ENCODE results near the gene QSER1. TPM values are rescaled to one million over a fixed set of nuclear protein-coding genes. Genes with fewer than 3 reads are reported as not detected.

Gene QSER1
- total and polyA plus RNA-seq, 10 of the 15 experiments (the other 5 are each of a cell fraction or from before 2014, with no cell fraction given) = 2.1 to 15.0 (median 9.4) TPM

DNA sequence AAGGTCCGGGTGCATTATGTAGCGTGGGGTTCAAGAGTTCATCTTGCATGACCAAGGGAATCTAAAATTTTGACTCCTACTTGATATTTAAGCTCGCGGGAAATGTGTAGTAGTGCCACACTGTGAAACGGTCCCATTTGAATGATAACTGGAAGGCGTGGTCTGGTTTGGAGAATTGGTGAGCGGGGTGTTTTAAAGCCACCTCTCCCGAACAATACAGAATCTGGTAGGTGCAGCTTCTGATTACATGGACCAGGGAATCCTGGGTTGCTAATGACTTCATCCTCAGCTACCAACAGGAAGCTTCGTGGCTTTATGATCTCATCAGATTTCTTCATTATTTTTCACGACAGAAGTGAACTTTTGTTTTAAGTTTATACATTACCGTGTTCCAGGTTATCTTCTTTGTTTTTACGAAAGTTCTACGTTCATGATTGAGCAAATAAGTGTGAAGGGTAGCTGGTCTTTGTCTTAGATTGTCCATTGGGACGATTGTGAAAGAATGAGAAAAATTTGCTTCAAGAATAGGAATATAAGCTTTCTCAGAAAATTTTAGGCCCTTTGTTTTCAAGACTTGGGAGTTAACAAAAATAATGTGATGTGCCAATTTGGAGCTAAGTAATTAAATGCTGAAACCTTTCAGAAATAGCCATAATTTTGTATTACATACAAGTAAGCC, 1.7 kb downstream of the QSER1 start:
- H3K79me2 ChIP-seq (ENCODE audit: control insufficient read depth, insufficient read depth, low read length) = peaks cover 61% of the 10 kb centered on the region
- FAIRE-seq = peak; percentile 64
- no TSS peak for BruUV-seq (replicated peaks)
- intact Hi-C loops (cut with micrococcal nuclease; ENCODE audit: unreplicated experiment) (loop anchor here (5.0 to 10.0 kb wide), 2 partner anchors 67 to 361 kb away; partner anchors contain the start of genes HIPK3 and PRRG4), in situ Hi-C loops (cut with MboI) (no loop called here)
- TF ChIP-seq TAF1 (IDR thresholded peaks at IDR 0.05; ENCODE audit: borderline replicate concordance, low read depth, low read length) (0 out of 2 replicates have a peak, but pooled peaks have one; percentile 27), CBFB (IDR thresholded peaks at IDR 0.05; ENCODE audit: low read depth) (no peak), E2F4 (IDR thresholded peaks at IDR 0.05; ENCODE audit: low read depth, low read length) (peak; percentile 39; the same call in 1 of the 2 replicates), PML (IDR thresholded peaks at IDR 0.05; ENCODE audit: low read length) (0 out of 2 replicates have a peak, but pooled peaks have one; percentile 32), BRCA1 (IDR thresholded peaks at IDR 0.05; ENCODE audit: low read depth, low read length) (no peak), CREB1 (IDR thresholded peaks at IDR 0.05; ENCODE audit: low read depth) (peak; percentile 83), ZZZ3 (IDR thresholded peaks at IDR 0.05; ENCODE audit: control insufficient read depth, insufficient read length, low read depth) (no peak), NFIC (IDR thresholded peaks at IDR 0.05; ENCODE audit: low read depth, low read length) (no peak), POU2F2 (IDR thresholded peaks at IDR 0.05; ENCODE audit: borderline replicate concordance, low read depth, low read length) (no peak), JUNB (IDR thresholded peaks at IDR 0.05) (0 out of 2 replicates have a peak, but pooled peaks have one; percentile 14), USF1 (IDR thresholded peaks at IDR 0.05; ENCODE audit: borderline replicate concordance, extremely low read length, insufficient read depth, low read depth, low read length) (no peak), ATF7 (IDR thresholded peaks at IDR 0.05; ENCODE audit: low read depth) (peak; percentile 88), SIX5 (IDR thresholded peaks at IDR 0.05; ENCODE audit: low read depth, low read length, severe bottlenecking) (no peak), MXI1 (IDR thresholded peaks at IDR 0.05; ENCODE audit: low read depth, low read length) (0 out of 2 replicates have a peak, but pooled peaks have one; percentile 21), RUNX3 (IDR thresholded peaks at IDR 0.05; ENCODE audit: low read length) (0 out of 2 replicates have a peak, but pooled peaks have one; percentile 10), NFYB (IDR thresholded peaks at IDR 0.05; ENCODE audit: insufficient read depth, low read depth, low read length) (0 out of 2 replicates have a peak, but pooled peaks have one; percentile 19)
- TF ChIP-seq, protein P1, sequence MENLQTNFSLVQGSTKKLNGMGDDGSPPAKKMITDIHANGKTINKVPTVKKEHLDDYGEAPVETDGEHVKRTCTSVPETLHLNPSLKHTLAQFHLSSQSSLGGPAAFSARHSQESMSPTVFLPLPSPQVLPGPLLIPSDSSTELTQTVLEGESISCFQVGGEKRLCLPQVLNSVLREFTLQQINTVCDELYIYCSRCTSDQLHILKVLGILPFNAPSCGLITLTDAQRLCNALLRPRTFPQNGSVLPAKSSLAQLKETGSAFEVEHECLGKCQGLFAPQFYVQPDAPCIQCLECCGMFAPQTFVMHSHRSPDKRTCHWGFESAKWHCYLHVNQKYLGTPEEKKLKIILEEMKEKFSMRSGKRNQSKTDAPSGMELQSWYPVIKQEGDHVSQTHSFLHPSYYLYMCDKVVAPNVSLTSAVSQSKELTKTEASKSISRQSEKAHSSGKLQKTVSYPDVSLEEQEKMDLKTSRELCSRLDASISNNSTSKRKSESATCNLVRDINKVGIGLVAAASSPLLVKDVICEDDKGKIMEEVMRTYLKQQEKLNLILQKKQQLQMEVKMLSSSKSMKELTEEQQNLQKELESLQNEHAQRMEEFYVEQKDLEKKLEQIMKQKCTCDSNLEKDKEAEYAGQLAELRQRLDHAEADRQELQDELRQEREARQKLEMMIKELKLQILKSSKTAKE (IDR thresholded peaks at IDR 0.05; ENCODE audit: low read depth, poor library complexity, severe bottlenecking) = no peak
- TF ChIP-seq, protein P2, sequence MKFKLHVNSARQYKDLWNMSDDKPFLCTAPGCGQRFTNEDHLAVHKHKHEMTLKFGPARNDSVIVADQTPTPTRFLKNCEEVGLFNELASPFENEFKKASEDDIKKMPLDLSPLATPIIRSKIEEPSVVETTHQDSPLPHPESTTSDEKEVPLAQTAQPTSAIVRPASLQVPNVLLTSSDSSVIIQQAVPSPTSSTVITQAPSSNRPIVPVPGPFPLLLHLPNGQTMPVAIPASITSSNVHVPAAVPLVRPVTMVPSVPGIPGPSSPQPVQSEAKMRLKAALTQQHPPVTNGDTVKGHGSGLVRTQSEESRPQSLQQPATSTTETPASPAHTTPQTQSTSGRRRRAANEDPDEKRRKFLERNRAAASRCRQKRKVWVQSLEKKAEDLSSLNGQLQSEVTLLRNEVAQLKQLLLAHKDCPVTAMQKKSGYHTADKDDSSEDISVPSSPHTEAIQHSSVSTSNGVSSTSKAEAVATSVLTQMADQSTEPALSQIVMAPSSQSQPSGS (IDR thresholded peaks at IDR 0.05; ENCODE audit: low read length) = peak; percentile 39; the same call in 1 of the 2 replicates
- ChIA-PET POLR2A (interaction anchor here (0.7 to 1.4 kb wide), 4 partner anchors 23 to 169 kb away, joined by 4 read pairs; no protein-coding TSS in a partner anchor), CTCF (interaction anchor here (0.7 to 6.3 kb wide), 17 partner anchors 8 to 266 kb away, joined by 3 to 41 read pairs (median 4); no protein-coding TSS in a partner anchor), SMC1A (ENCODE audit: uncharacterized antibody, unreplicated experiment) (interaction anchor here (0.5 to 7.4 kb wide), 22 partner anchors 8 to 368 kb away, joined by 3 to 47 read pairs (median 5); no protein-coding TSS in a partner anchor), RAD21 (ENCODE audit: unreplicated experiment) (interaction anchor here (0.7 to 5.0 kb wide), 11 partner anchors 42 to 170 kb away, joined by 3 to 27 read pairs (median 4); partner anchors contain the start of gene PRRG4)
- H3K4me3 ChIP-seq = peak overlapping the region; percentile 91
- peak overlapping the region; percentile 87 for H3K27ac ChIP-seq (ENCODE audit: control insufficient read depth, insufficient read depth)
- H3K9ac ChIP-seq (ENCODE audit: control insufficient read depth, insufficient read depth, low read length) = peak overlapping the region; percentile 92
- DNase-seq (ENCODE audit: low read depth, low spot score) = peak; percentile 39
- H3K27me3 ChIP-seq (replicated peaks in 1 of 2; ENCODE audit: control insufficient read depth in 2 of 2, insufficient read depth in 2 of 2, low read length in 1 of 2) = no peaks in the 10 kb centered on the region
- peak; percentile 57 for ATAC-seq
- peak overlapping the region; percentile 73 for H3K4me2 ChIP-seq (ENCODE audit: control insufficient read depth, insufficient read depth)
- WGBS (ENCODE audit: insufficient coverage, insufficient replicate concordance, low lambda C conversion rate, missing lambda C conversion rate) = 1% methylated on average over 14 of the region's 14 CpGs
- H3K36me3 ChIP-seq (ENCODE audit: control insufficient read depth in 2 of 2, insufficient read depth in 2 of 2, low read length in 1 of 2) = no peaks in the 10 kb centered on the region
- H4K20me1 ChIP-seq (ENCODE audit: control insufficient read depth, insufficient read depth) = no peaks in the 10 kb centered on the region
- peak overlapping the region; percentile 57 for H2AFZ ChIP-seq (ENCODE audit: control insufficient read depth, low read depth, low read length)
- H3K4me1 ChIP-seq (ENCODE audit: control insufficient read depth, insufficient read depth, low read length) = peaks cover 14% of the 10 kb centered on the region
- H3K9me3 ChIP-seq (replicated peaks; ENCODE audit: control insufficient read depth, insufficient read depth, low read length) = no peaks in the 10 kb centered on the region

All from GM12878 (cell line).